NCI-H460 (cell line): Measurements from ENCODE around the gene BBS1. TPM values are rescaled to one million over a fixed set of nuclear protein-coding genes. Genes with fewer than 3 reads are reported as not detected.
"Not testable (repeated sequence)": the region's sequence is repeated elsewhere in the genome, so short reads cannot be mapped to it uniquely, and the experiment has no call there.

ENCODE experiments used
- DNase-seq: peaks from one replicate; pipeline ENCODE4 v3.0.0-alpha.2; 2016; ENCODE audit warnings: low read depth; ENCODE audit errors: extremely low read depth
- total RNA-seq: library from RNA; depleted of rRNA; stranded (reverse); fragments of >200 nt; shearing (Covaris generic); gene quantifications from 2 replicates; pipeline ENCODE4 v1.2.3, GENCODE V29; 2014; rRNA removed

The BBS1 gene
- total RNA-seq, 1 experiment from 2014 or later = 16.7 TPM

DNA sequence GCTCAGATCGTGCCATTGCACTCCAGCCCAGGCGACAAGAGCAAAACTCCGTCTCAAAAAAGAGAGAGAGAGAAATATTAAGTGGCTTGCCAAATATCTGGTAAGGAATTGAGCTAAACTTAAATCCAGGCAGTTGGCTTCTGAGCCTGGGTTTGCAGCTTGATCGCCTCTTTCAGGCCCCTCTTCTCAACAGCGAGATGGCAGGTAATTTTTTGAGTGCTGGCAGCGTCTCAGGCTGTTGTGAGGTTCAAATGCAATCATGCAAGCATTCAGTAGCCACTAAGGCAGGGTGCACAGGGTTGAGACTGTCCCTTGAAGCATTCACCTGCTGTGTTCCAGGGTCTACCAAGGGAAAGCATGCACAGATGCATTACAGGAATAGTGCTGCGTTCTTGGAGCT, 58.6 kb downstream of the BBS1 start:
- DNase-seq = no peak

DNA sequence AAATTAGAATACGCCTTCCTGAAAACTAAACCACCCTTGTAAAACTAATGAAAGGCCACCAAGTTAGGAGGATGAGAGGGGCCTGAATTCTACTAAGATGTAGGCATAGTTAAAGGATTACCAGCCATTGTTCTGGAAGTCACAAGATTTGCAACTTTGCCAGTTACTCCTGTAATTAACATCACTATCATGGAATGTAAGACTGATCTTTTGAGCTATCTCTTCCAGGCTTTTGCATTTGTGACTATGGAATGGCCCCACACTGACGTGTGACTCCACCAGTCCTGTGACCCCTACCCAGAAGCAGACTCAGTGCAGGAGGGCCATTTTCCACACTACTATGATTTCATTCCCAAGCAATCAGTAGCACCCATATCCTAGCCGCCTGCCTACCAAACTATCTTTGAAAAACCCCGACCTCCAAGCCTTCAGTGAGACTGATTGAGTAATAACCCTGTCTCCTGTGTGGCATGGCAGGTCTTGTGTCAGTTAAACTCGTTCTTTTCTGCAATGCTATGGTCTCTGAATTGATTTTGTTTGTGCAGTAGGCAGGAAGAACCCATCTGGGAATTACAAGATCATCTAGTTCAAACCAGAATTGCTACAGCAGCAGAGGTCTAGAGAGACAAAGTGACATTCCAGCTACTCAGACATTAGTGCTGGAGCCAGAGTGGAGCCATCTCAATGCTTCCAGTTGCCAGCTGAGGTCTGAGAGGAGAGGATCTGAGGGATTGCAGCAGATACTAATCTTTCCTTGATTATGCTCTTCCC, 59.8 kb downstream of the BBS1 start:
- no peak for DNase-seq

DNA sequence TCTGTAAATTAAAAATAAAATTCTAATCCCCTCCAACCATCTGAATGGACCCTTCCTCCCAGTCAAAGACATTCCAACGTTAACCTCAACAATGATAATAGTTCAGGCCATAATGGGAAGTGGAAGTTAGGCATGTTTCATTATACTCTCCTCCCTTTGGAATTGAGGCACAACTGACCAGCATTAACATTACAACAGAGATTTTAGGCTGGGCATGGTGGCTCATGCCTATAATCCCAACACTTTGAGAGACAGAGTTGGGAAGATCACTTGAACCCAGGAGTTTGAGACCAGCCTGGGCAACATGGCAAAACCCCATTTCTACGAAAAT, 60.4 kb downstream of the BBS1 start:
- no peak for DNase-seq

DNA sequence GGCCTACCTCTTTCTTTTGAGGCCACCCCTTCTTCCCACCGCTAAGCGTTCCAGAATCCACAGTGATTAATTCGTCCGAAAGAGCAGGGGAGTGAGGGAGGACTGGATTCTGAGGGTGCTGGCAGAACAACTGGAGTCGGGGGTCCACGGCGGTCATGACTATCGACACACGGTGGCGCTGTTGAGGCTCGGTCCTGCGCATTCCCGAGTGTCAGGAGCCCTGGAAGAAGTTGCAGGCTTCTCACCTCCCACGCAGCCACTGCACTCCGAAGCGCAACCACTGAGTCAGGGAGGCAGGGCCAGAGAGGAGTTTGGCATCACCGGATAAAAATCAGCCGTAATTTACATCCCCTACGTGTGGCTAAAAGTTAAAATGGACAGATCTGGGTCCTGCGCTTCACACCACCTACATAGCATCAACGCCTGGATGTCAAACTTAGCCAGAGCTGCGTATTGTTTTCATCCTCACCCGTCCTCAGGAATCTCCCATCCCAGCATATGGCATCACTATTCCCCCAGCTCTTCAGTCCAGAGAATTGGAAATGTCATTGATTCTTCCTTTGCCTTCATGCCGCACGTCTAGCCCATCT, 68.7 kb downstream of the BBS1 start:
- DNase-seq = peak; percentile 36

DNA sequence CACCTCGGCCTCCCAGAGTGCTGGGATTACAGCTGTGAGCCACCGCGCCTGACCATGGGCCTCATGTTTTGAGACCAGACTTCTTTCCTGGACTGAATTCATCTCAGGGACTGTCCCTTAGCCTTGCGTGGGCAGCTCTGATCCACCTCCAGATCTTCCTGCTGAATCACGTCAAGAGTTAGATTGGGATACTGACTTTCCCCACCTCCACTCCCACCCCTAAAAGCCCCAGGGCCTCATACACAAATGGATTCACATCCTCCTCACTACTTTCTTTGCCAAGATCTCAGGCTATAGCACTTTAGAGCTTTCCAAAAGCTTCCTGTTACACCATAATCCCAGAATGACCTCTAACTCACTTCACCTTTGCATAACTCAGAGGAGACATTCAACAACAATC, 70.4 kb downstream of the BBS1 start:
- no peak for DNase-seq

DNA sequence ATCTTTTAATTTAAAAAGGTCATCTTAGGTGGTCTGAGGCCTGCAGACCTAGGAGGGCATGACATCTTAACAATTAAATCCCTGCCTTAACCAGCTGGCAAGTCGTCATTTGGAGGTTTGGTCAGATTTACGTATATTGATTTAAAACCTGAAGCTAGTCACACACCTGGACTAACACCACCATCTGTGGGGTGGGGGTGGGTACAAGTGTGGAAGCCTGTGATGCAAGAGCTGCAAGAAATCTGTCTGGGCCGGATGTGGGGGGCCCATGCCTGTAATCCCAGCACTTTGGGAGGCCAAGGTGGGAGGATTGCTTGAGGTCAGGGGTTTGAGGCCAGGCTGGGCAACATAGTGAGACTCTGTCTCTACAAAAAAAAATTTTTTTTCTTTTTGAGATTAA, 70.8 kb downstream of the BBS1 start:
- no peak for DNase-seq

DNA sequence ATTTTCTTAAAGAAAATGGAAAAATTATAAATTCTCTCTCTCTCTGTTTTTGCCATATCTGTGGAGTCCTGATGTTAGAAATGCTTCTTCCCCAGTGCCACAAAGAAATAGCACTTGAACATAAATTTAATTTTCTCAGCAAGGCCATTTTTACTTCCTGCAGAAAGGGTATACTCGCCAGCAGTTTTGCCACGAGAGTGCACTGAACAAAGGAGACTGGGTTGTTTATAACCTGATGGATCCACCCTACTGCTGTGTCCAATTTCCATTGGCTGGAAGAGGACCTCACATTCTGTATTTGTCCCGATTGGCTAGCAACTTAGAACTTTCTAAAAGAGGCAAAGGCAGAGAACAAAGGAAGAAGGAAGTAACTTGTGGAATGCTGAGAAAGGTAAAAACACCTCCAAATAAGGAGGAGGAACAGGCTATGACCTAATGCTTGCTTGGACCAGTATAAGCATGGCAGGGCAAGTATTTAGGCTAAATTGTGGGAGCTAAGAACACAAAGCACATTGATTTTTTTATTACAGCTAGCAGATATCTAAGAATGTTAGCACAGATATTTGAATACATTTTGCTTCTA, 72.2 kb downstream of the BBS1 start:
- DNase-seq = not testable (repeated sequence)

Other genes starting within 250 kb of the BBS1 start
- gene RAB1B, start 242.0 kb upstream of the BBS1 start, total RNA-seq = 55.6 and 65.3 TPM in 2 replicates
- gene CNIH2, start 232.5 kb upstream of the BBS1 start, total RNA-seq = 0.20 TPM in 1 of 2 replicates, not detected in the other
- gene YIF1A, start 221.5 kb upstream of the BBS1 start, total RNA-seq = 62.5 and 74.1 TPM in 2 replicates
- 0.32 and 0.40 TPM in 2 replicates for gene TMEM151A, start 218.7 kb upstream of the BBS1 start, total RNA-seq
- not detected in 2 replicates for gene CD248, start 193.6 kb upstream of the BBS1 start, total RNA-seq
- gene RIN1, start 174.2 kb upstream of the BBS1 start, total RNA-seq = 18.7 and 23.9 TPM in 2 replicates
- gene BRMS1, start 165.5 kb upstream of the BBS1 start, total RNA-seq = 35.3 and 44.2 TPM in 2 replicates
- 15.0 and 16.9 TPM in 2 replicates for gene B4GAT1, start 163.0 kb upstream of the BBS1 start, total RNA-seq
- 4.6 and 4.7 TPM in 2 replicates for gene SLC29A2, start 138.9 kb upstream of the BBS1 start, total RNA-seq
- not detected in 2 replicates for gene NPAS4, start 89.6 kb upstream of the BBS1 start, total RNA-seq
- 66.8 and 90.4 TPM in 2 replicates for gene MRPL11, start 71.8 kb upstream of the BBS1 start, total RNA-seq
- gene PELI3, start 43.7 kb upstream of the BBS1 start, total RNA-seq = 2.7 and 3.2 TPM in 2 replicates
- 30.8 and 31.9 TPM in 2 replicates for gene DPP3, start 30.2 kb upstream of the BBS1 start, total RNA-seq
- 8.0 and 13.7 TPM in 2 replicates for gene ZDHHC24, start 35.4 kb downstream of the BBS1 start, total RNA-seq
- gene ACTN3, start 36.3 kb downstream of the BBS1 start, total RNA-seq = not detected in 2 replicates
- 9.0 and 9.5 TPM in 2 replicates for gene CTSF, start 58.0 kb downstream of the BBS1 start, total RNA-seq
- gene CCDC87, start 82.4 kb downstream of the BBS1 start, total RNA-seq = 0.37 and 0.52 TPM in 2 replicates
- 13.7 and 14.7 TPM in 2 replicates for gene CCS, start 82.5 kb downstream of the BBS1 start, total RNA-seq
- 36.9 and 38.1 TPM in 2 replicates for gene RBM14, start 106.0 kb downstream of the BBS1 start, total RNA-seq
- gene RBM4, start 128.1 kb downstream of the BBS1 start, total RNA-seq = 64.3 and 69.4 TPM in 2 replicates
- 14.1 and 17.2 TPM in 2 replicates for gene RBM4B, start 167.3 kb downstream of the BBS1 start, total RNA-seq
- 17.0 and 17.4 TPM in 2 replicates for gene SPTBN2, start 218.6 kb downstream of the BBS1 start, total RNA-seq